ENCODE data around the gene MAN2B1.
"Not testable (repeated sequence)": the region's sequence is repeated elsewhere in the genome, so short reads cannot be mapped to it uniquely, and the experiment has no call there.

Gene MAN2B1

GRCh38 chr19:12666265-12667048, at the start of gene MAN2B1, which contains the start of gene WDR83:
Gene MAN2B1, minus strand, starts transcription at chr19:12666742. Its CDS starts 41 bp downstream, at chr19:12666701.
Gene WDR83, plus strand, starts transcription at chr19:12666807. Its CDS starts 2,984 bp downstream, at chr19:12669791.
- no peak for DNase-seq

GRCh38 chr19:12715929-12716328, 49.4 kb upstream of the MAN2B1 start:
- DNase-seq, result no peak

GRCh38 chr19:12715102-12715501, 48.6 kb upstream of the MAN2B1 start:
- no peak for DNase-seq

GRCh38 chr19:12713304-12713703, 46.8 kb upstream of the MAN2B1 start:
- not testable (repeated sequence) for DNase-seq

- DNase-seq, result not testable (repeated sequence)
These were observed 45.5 kb upstream of the MAN2B1 start for GRCh38 chr19:12712077-12712476.

- no peak for DNase-seq
These were observed 44.6 kb upstream of the MAN2B1 start for GRCh38 chr19:12711187-12711586.

- no peak for DNase-seq
These were observed 42.1 kb upstream of the MAN2B1 start for GRCh38 chr19:12708641-12709040.

- no peak for DNase-seq
These were observed 39.8 kb upstream of the MAN2B1 start for GRCh38 chr19:12706332-12706718.

- DNase-seq, result no peak
These were observed 39.3 kb upstream of the MAN2B1 start for GRCh38 chr19:12705654-12706331.

- DNase-seq, result no peak
These were observed 38.6 kb upstream of the MAN2B1 start for GRCh38 chr19:12705169-12705568.

- no peak for DNase-seq
These were observed 36.5 kb upstream of the MAN2B1 start for GRCh38 chr19:12703046-12703445.

GRCh38 chr19:12701596-12702282, 35.2 kb upstream of the MAN2B1 start:
- DNase-seq, result no peak

- no peak for DNase-seq
These were observed 31.6 kb upstream of the MAN2B1 start for GRCh38 chr19:12698138-12698537.

GRCh38 chr19:12697425-12697824, 30.9 kb upstream of the MAN2B1 start:
- not testable (repeated sequence) for DNase-seq

- DNase-seq, result peak; percentile 18
These were observed 30.1 kb upstream of the MAN2B1 start, which contains the start of gene FBXW9 for GRCh38 chr19:12696366-12697335. Gene FBXW9, minus strand, starts transcription at chr19:12696631. Its CDS starts 50 bp downstream, at chr19:12696581.

GRCh38 chr19:12695997-12696365, 29.4 kb upstream of the MAN2B1 start:
- DNase-seq, result no peak

GRCh38 chr19:12695514-12695913, 29.0 kb upstream of the MAN2B1 start:
- no peak for DNase-seq

GRCh38 chr19:12695096-12695495, 28.6 kb upstream of the MAN2B1 start:
- DNase-seq, result no peak

GRCh38 chr19:12694641-12695040, 28.1 kb upstream of the MAN2B1 start:
- no peak for DNase-seq

GRCh38 chr19:12692960-12693359, 26.4 kb upstream of the MAN2B1 start:
- DNase-seq, result no peak

GRCh38 chr19:12689581-12690216, 23.2 kb upstream of the MAN2B1 start:
- no peak for DNase-seq

GRCh38 chr19:12689012-12689411, 22.5 kb upstream of the MAN2B1 start:
- no peak for DNase-seq

Measured in NCI-H187 treated with DMSO at 0.1 percent for 48 hours (cell line).